ENCODE measurements around the gene RPS6KL1.

The RPS6KL1 gene

DNA sequence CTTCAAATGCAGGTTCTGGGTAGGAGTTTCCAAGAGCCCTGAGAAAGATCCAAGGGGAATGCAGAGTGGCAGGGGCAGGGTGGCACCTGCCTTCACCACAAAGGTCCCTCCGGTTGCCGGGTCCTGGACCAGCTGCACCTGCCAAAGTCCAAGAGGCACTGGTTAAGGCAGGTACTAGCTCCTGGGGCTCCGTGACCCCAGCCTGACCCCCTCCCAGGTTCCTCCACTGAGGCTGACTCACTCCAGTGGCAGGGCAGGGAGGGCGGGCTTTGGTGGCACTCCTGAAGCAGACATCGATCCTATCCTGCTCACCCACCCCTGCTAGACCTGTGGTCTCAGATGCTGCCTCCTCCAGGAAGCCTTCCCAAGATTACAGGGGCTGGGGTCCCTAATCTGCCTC is 11.4 kb downstream of the RPS6KL1 start:
- Histone ChIP-seq H3K4me2 (no peak overlapping the region), H4K20me1 (ENCODE audit: insufficient read depth) (no peaks in the 10 kb centered on the region), H3K36me3 (ENCODE audit: insufficient read depth) (no peaks in the 10 kb centered on the region), H3K79me2 (ENCODE audit: insufficient read depth, low read depth) (no peaks in the 10 kb centered on the region), H3K4me3 (IDR thresholded peaks at IDR 0.05; ENCODE audit: insufficient read depth, low read depth, low read length) (no peak overlapping the region), H3K4me1 (ENCODE audit: low read depth, poor library complexity, severe bottlenecking) (no peaks in the 10 kb centered on the region), H3K9ac (no peak overlapping the region), H2AFZ (ENCODE audit: low read depth) (no peak overlapping the region), H3K27ac (no peak overlapping the region), H3K27me3 (ENCODE audit: insufficient read depth, low read depth) (no peaks in the 10 kb centered on the region)
- TF ChIP-seq, protein P1, sequence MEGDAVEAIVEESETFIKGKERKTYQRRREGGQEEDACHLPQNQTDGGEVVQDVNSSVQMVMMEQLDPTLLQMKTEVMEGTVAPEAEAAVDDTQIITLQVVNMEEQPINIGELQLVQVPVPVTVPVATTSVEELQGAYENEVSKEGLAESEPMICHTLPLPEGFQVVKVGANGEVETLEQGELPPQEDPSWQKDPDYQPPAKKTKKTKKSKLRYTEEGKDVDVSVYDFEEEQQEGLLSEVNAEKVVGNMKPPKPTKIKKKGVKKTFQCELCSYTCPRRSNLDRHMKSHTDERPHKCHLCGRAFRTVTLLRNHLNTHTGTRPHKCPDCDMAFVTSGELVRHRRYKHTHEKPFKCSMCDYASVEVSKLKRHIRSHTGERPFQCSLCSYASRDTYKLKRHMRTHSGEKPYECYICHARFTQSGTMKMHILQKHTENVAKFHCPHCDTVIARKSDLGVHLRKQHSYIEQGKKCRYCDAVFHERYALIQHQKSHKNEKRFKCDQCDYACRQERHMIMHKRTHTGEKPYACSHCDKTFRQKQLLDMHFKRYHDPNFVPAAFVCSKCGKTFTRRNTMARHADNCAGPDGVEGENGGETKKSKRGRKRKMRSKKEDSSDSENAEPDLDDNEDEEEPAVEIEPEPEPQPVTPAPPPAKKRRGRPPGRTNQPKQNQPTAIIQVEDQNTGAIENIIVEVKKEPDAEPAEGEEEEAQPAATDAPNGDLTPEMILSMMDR (conservative IDR thresholded peaks at IDR 0.05; ENCODE audit: low read depth, low read length), result no peak

DNA sequence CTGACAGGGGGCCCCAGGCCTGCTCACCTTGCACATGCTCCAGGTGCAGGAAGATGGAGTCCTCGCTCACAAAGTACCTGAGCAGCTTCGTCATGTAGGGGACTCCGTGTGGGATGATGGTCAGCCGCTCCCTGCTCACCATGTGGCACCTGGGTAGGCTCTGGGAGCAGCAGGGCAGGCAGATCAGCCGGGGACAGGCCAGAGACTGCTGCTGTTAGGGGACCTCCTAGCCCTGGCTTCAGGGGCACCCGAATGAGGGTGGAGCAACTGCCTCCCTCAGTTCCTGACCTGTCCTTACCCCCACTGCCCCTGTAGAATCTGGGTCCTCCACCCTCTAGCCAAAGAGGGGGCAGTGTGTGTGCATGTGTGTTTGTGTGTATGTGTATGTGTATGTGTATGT is 11.8 kb downstream of the RPS6KL1 start:
- no peaks in the 10 kb centered on the region for H3K27me3 ChIP-seq (ENCODE audit: insufficient read depth, low read depth)
- H3K9ac ChIP-seq, result no peak overlapping the region
- H3K79me2 ChIP-seq (ENCODE audit: insufficient read depth, low read depth), result no peaks in the 10 kb centered on the region
- TF ChIP-seq, protein P1 (conservative IDR thresholded peaks at IDR 0.05; ENCODE audit: low read depth, low read length), result no peak
- no peak overlapping the region for H3K27ac ChIP-seq
- no peaks in the 10 kb centered on the region for H3K36me3 ChIP-seq (ENCODE audit: insufficient read depth)
- H3K4me1 ChIP-seq (ENCODE audit: low read depth, poor library complexity, severe bottlenecking), result no peaks in the 10 kb centered on the region
- H3K4me3 ChIP-seq (IDR thresholded peaks at IDR 0.05; ENCODE audit: insufficient read depth, low read depth, low read length), result no peak overlapping the region
- no peak overlapping the region for H3K4me2 ChIP-seq
- no peak overlapping the region for H2AFZ ChIP-seq (ENCODE audit: low read depth)
- no peaks in the 10 kb centered on the region for H4K20me1 ChIP-seq (ENCODE audit: insufficient read depth)

DNA sequence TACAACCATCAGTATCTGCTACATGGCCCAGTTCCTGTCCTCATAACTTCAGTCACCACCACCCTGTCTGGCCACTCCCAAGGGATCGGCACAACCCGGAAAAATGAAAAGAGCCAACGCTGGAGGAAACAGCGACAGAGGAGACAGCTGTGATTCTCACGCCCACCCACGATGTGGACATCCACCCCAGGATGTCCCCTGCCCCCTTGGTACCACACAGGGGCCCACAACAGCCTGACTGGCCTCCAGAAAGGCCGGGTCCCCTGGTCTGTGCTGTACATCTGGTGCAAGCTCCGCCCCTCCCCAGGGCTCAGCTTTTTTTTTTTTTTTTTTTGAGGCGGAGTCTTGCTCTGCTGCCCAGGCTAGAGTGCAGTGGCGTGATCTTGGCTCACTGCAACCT is 12.5 kb downstream of the RPS6KL1 start:
- no peaks in the 10 kb centered on the region for H4K20me1 ChIP-seq (ENCODE audit: insufficient read depth)
- TF ChIP-seq, protein P1 (conservative IDR thresholded peaks at IDR 0.05; ENCODE audit: low read depth, low read length), result no peak
- no peaks in the 10 kb centered on the region for H3K27me3 ChIP-seq (ENCODE audit: insufficient read depth, low read depth)
- no peak overlapping the region for H3K4me2 ChIP-seq
- no peak overlapping the region for H3K4me3 ChIP-seq (IDR thresholded peaks at IDR 0.05; ENCODE audit: insufficient read depth, low read depth, low read length)
- H3K4me1 ChIP-seq (ENCODE audit: low read depth, poor library complexity, severe bottlenecking), result no peaks in the 10 kb centered on the region
- H3K27ac ChIP-seq, result no peak overlapping the region
- no peak overlapping the region for H2AFZ ChIP-seq (ENCODE audit: low read depth)
- no peaks in the 10 kb centered on the region for H3K36me3 ChIP-seq (ENCODE audit: insufficient read depth)
- no peak overlapping the region for H3K9ac ChIP-seq
- H3K79me2 ChIP-seq (ENCODE audit: insufficient read depth, low read depth), result no peaks in the 10 kb centered on the region

DNA sequence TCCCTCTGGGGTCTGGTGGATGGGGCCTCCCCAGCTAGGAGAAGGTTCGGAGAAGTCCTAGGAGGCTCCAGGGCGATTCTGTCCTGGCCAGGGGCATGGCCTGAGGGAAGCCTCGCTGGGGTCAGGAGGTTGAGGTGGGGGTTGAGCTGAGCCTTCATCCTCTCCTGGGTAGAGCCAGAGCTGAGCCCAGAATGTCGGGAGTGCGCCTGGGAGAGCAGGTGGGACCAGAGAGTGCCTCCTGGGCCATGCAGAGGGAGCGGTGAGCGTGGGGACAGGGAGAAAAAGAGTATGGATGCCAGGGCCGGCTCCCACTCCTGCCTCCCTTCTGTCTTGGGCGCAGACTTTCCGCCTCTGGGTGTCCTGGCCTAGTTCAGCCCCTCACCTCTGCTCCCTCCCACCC is 13.1 kb downstream of the RPS6KL1 start:
- Histone ChIP-seq H3K4me2 (no peak overlapping the region), H3K27ac (no peak overlapping the region), H3K27me3 (ENCODE audit: insufficient read depth, low read depth) (no peaks in the 10 kb centered on the region), H2AFZ (ENCODE audit: low read depth) (no peak overlapping the region), H3K9ac (no peak overlapping the region), H3K4me3 (IDR thresholded peaks at IDR 0.05; ENCODE audit: insufficient read depth, low read depth, low read length) (no peak overlapping the region), H4K20me1 (ENCODE audit: insufficient read depth) (no peaks in the 10 kb centered on the region), H3K36me3 (ENCODE audit: insufficient read depth) (no peaks in the 10 kb centered on the region), H3K4me1 (ENCODE audit: low read depth, poor library complexity, severe bottlenecking) (no peaks in the 10 kb centered on the region), H3K79me2 (ENCODE audit: insufficient read depth, low read depth) (no peaks in the 10 kb centered on the region)
- TF ChIP-seq, protein P1 (conservative IDR thresholded peaks at IDR 0.05; ENCODE audit: low read depth, low read length), result no peak
